Measurements from ENCODE around the gene EYS. TPM values are rescaled to one million over a fixed set of nuclear protein-coding genes. Genes with fewer than 3 reads are reported as not detected.

The EYS gene
- total and polyA plus RNA-seq, 2 of the 13 experiments (the other 11 are each of a cell fraction or from before 2014, with no cell fraction given): 0.04 to 0.07 TPM

GRCh38 chr6:64160486-64160885 is 1546.5 kb downstream of the EYS start:
- FAIRE-seq (no peak), ATAC-seq (no peak), DNase-seq (ENCODE audit: low spot score) (no peak)
- ChIA-PET CTCF (ENCODE audit: low intra/inter-chr PET ratio, low total read pairs) (no interaction called here), POLR2A (no interaction called here)
- no TSS peak for BruUV-seq (replicated peaks)
- Histone ChIP-seq H4K20me1 (ENCODE audit: insufficient read depth, low read length) (no peaks in the 10 kb centered on the region), H3K9ac (ENCODE audit: insufficient read depth, low read depth, low read length) (no peak overlapping the region), H3K27ac (ENCODE audit: extremely low read length, insufficient read depth, low read length) (no peak overlapping the region), H3K79me2 (ENCODE audit: insufficient read depth, low read length) (no peaks in the 10 kb centered on the region), H3K27me3 (ENCODE audit: control insufficient read depth in 1 of 2, insufficient read depth in 2 of 2, low read length in 2 of 2) (no peaks in the 10 kb centered on the region), H3K36me3 (replicated peaks in 1 of 2; ENCODE audit: control insufficient read depth in 1 of 2, insufficient read depth in 2 of 2, low read length in 2 of 2) (no peaks in the 10 kb centered on the region), H3K4me3 (replicated peaks in 1 of 3; ENCODE audit: insufficient read depth in 1 of 3, low read depth in 2 of 3, low read length in 3 of 3) (no peak overlapping the region), H3K4me2 (ENCODE audit: low read depth, low read length) (no peak overlapping the region), H3K9me3 (ENCODE audit: low read length) (no peaks in the 10 kb centered on the region), H2AFZ (ENCODE audit: low read length) (no peak overlapping the region), H3K4me1 (ENCODE audit: insufficient read depth, low read length) (no peaks in the 10 kb centered on the region)
- intact Hi-C loops (cut with micrococcal nuclease; ENCODE audit: unreplicated experiment) (loop anchor here (10.0 kb wide), 1 partner anchor 146 kb away; no protein-coding TSS in a partner anchor), in situ Hi-C loops (cut with HindIII; ENCODE audit: extremely low pct_ligation_motif_present, low pct_unique_long_range_greater_than_20kb) (no loop called here)
- WGBS (ENCODE audit: low lambda C conversion rate): 0% methylated on average over 1 of the region's 1 CpG
- TF ChIP-seq MTA1 (CRISPR knock-in tag; IDR thresholded peaks at IDR 0.05; ENCODE audit: borderline replicate concordance): no peak
- no peak for TF ChIP-seq ZNF556 (CRISPR knock-in tag; IDR thresholded peaks at IDR 0.05; ENCODE audit: borderline replicate concordance)
- no peak for TF ChIP-seq FUBP1 (CRISPR knock-in tag; IDR thresholded peaks at IDR 0.05; ENCODE audit: borderline replicate concordance)
- no peak for TF ChIP-seq KLF15 (CRISPR knock-in tag; IDR thresholded peaks at IDR 0.05; ENCODE audit: borderline replicate concordance)
- TF ChIP-seq ZNF407 (CRISPR knock-in tag; IDR thresholded peaks at IDR 0.05; ENCODE audit: not compliant biosample characterization): no peak
- TF ChIP-seq, protein P1, sequence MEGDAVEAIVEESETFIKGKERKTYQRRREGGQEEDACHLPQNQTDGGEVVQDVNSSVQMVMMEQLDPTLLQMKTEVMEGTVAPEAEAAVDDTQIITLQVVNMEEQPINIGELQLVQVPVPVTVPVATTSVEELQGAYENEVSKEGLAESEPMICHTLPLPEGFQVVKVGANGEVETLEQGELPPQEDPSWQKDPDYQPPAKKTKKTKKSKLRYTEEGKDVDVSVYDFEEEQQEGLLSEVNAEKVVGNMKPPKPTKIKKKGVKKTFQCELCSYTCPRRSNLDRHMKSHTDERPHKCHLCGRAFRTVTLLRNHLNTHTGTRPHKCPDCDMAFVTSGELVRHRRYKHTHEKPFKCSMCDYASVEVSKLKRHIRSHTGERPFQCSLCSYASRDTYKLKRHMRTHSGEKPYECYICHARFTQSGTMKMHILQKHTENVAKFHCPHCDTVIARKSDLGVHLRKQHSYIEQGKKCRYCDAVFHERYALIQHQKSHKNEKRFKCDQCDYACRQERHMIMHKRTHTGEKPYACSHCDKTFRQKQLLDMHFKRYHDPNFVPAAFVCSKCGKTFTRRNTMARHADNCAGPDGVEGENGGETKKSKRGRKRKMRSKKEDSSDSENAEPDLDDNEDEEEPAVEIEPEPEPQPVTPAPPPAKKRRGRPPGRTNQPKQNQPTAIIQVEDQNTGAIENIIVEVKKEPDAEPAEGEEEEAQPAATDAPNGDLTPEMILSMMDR (CRISPR knock-in tag; IDR thresholded peaks at IDR 0.05): no peak
- no peak for TF ChIP-seq ZNF276 (CRISPR knock-in tag; IDR thresholded peaks at IDR 0.05; ENCODE audit: low read depth)
- no peak for TF ChIP-seq STAG1 (CRISPR knock-in tag; IDR thresholded peaks at IDR 0.05)
- no peak for TF ChIP-seq TCF7L2 (IDR thresholded peaks at IDR 0.05; ENCODE audit: low read depth, low read length)

Data from HepG2 (cell line).